ENCODE data around the gene TRPV4. TPM values are rescaled to one million over a fixed set of nuclear protein-coding genes. Genes with fewer than 3 reads are reported as not detected.

Gene TRPV4
- total RNA-seq, 4 donors from 2014 or later: 0.39 to 1.6 (median 1.3) TPM; not detected in 1

GRCh38 chr12:109847142-109847735 is 14.0 kb upstream of the TRPV4 start:
- intact Hi-C loops (cut with DNase I): no loop called here
- no peak for TF ChIP-seq CTCF (IDR thresholded peaks at IDR 0.05)
- TF ChIP-seq POLR2A (IDR thresholded peaks at IDR 0.05): no peak
- H3K27ac ChIP-seq: no peak overlapping the region
- H3K36me3 ChIP-seq: no peaks in the 10 kb centered on the region
- H3K27me3 ChIP-seq: no peaks in the 10 kb centered on the region
- WGBS, 2 donors: 54 to 66% methylated on average over 7 of the region's 7 CpGs
- DNase-seq: no peak
- H3K4me3 ChIP-seq (replicated peaks in 1 of 3): no peak overlapping the region
- peaks cover 3 to 7% of the 10 kb centered on the region in 2 donors for H3K4me1 ChIP-seq
- H3K9me3 ChIP-seq: no peaks in the 10 kb centered on the region

- Histone ChIP-seq H3K36me3 (no peaks in the 10 kb centered on the region), H3K4me1 (peaks cover 3 to 7% of the 10 kb centered on the region in 2 donors), H3K9me3 (no peaks in the 10 kb centered on the region), H3K4me3 (replicated peaks in 1 of 3) (no peak overlapping the region), H3K27ac (no peak overlapping the region), H3K27me3 (no peaks in the 10 kb centered on the region)
- WGBS, 2 donors: 80 to 87% methylated on average over 7 of the region's 7 CpGs
- no peak for DNase-seq
- intact Hi-C loops (cut with DNase I): loop anchor here (2.0 kb wide), 1 partner anchor 39 kb away; no protein-coding TSS in a partner anchor
- TF ChIP-seq CTCF (IDR thresholded peaks at IDR 0.05) (no peak), POLR2A (IDR thresholded peaks at IDR 0.05) (no peak)
These were observed 12.6 kb upstream of the TRPV4 start for GRCh38 chr12:109845824-109846205.

- H3K36me3 ChIP-seq: no peaks in the 10 kb centered on the region
- no peak overlapping the region for H3K27ac ChIP-seq
- no peak overlapping the region for H3K4me3 ChIP-seq (replicated peaks in 1 of 3)
- peak; percentile 86 to 90 for DNase-seq
- no peak for TF ChIP-seq POLR2A (IDR thresholded peaks at IDR 0.05)
- TF ChIP-seq CTCF (IDR thresholded peaks at IDR 0.05): peak; percentile 82 to 99 (median 98)
- no peaks in the 10 kb centered on the region for H3K27me3 ChIP-seq
- WGBS, 2 donors: 14 to 17% methylated on average over 21 to 22 of the region's 30 CpGs
- intact Hi-C loops (cut with DNase I): loop anchor here (2.0 kb wide), 1 partner anchor 38 kb away; no protein-coding TSS in a partner anchor
- no peaks in the 10 kb centered on the region for H3K9me3 ChIP-seq
- H3K4me1 ChIP-seq: peaks cover 3 to 11% of the 10 kb centered on the region in 2 donors
These were observed 12.0 kb upstream of the TRPV4 start for GRCh38 chr12:109844983-109845823.

- intact Hi-C loops (cut with DNase I): loop anchor here (2.0 kb wide), 1 partner anchor 37 kb away; no protein-coding TSS in a partner anchor
- no peak overlapping the region for H3K4me3 ChIP-seq (replicated peaks in 1 of 3)
- DNase-seq: no peak
- H3K9me3 ChIP-seq: no peaks in the 10 kb centered on the region
- WGBS, 2 donors: 87 to 93% methylated on average over 5 of the region's 5 CpGs
- no peak overlapping the region for H3K27ac ChIP-seq
- no peaks in the 10 kb centered on the region for H3K36me3 ChIP-seq
- no peaks in the 10 kb centered on the region for H3K27me3 ChIP-seq
- H3K4me1 ChIP-seq: peaks cover 3 to 12% of the 10 kb centered on the region in 2 donors
- TF ChIP-seq POLR2A (IDR thresholded peaks at IDR 0.05) (no peak), CTCF (IDR thresholded peaks at IDR 0.05) (no peak)
These were observed 10.9 kb upstream of the TRPV4 start for GRCh38 chr12:109844091-109844490.

- intact Hi-C loops (cut with DNase I): no loop called here
- no peaks in the 10 kb centered on the region for H3K27me3 ChIP-seq
- no peak for DNase-seq
- H3K9me3 ChIP-seq: no peaks in the 10 kb centered on the region
- no peak overlapping the region for H3K27ac ChIP-seq
- H3K4me1 ChIP-seq: peaks cover 3 to 12% of the 10 kb centered on the region in 2 donors
- WGBS, 2 donors: 81 to 82% methylated on average over 5 of the region's 5 CpGs
- H3K4me3 ChIP-seq (replicated peaks in 1 of 3): no peak overlapping the region
- no peak for TF ChIP-seq POLR2A (IDR thresholded peaks at IDR 0.05)
- TF ChIP-seq CTCF (IDR thresholded peaks at IDR 0.05): no peak
- H3K36me3 ChIP-seq: no peaks in the 10 kb centered on the region
These were observed 8.8 kb upstream of the TRPV4 start for GRCh38 chr12:109842021-109842420.
